Measurements from ENCODE around the gene USF3.
"Not testable (repeated sequence)": the region's sequence is repeated elsewhere in the genome, so short reads cannot be mapped to it uniquely, and the experiment has no call there.

USF3 gene

GRCh38 chr3:113654851-113655250 is 41.6 kb downstream of the USF3 start:
- DNase-seq (ENCODE audit: low read depth) = no peak

- DNase-seq (ENCODE audit: low read depth) = no peak
Observed at GRCh38 chr3:113654310-113654709, 42.1 kb downstream of the USF3 start.

GRCh38 chr3:113649174-113649845 is 47.1 kb downstream of the USF3 start:
- no peak for DNase-seq (ENCODE audit: low read depth)

- DNase-seq (ENCODE audit: low read depth) = no peak
Observed at GRCh38 chr3:113648524-113648923, 47.9 kb downstream of the USF3 start.

GRCh38 chr3:113643583-113643982 is 52.9 kb downstream of the USF3 start:
- DNase-seq (ENCODE audit: low read depth) = no peak

GRCh38 chr3:113638910-113639309 is 57.5 kb downstream of the USF3 start:
- no peak for DNase-seq (ENCODE audit: low read depth)

- DNase-seq (ENCODE audit: low read depth) = no peak
Observed at GRCh38 chr3:113637756-113638155, 58.7 kb downstream of the USF3 start.

GRCh38 chr3:113636034-113636433 is 60.4 kb downstream of the USF3 start:
- DNase-seq (ENCODE audit: low read depth) = not testable (repeated sequence)

GRCh38 chr3:113634782-113635474 is 61.5 kb downstream of the USF3 start:
- no peak for DNase-seq (ENCODE audit: low read depth)

GRCh38 chr3:113631573-113631972 is 64.9 kb downstream of the USF3 start:
- DNase-seq (ENCODE audit: low read depth) = no peak

GRCh38 chr3:113630956-113631542 is 65.4 kb downstream of the USF3 start:
- no peak for DNase-seq (ENCODE audit: low read depth)

GRCh38 chr3:113629584-113630421 is 66.6 kb downstream of the USF3 start:
- no peak for DNase-seq (ENCODE audit: low read depth)

- DNase-seq (ENCODE audit: low read depth) = no peak
Observed at GRCh38 chr3:113628788-113629187, 67.7 kb downstream of the USF3 start.

- no peak for DNase-seq (ENCODE audit: low read depth)
Observed at GRCh38 chr3:113628316-113628715, 68.1 kb downstream of the USF3 start.

- no peak for DNase-seq (ENCODE audit: low read depth)
Observed at GRCh38 chr3:113626503-113627371, 69.7 kb downstream of the USF3 start.

- no peak for DNase-seq (ENCODE audit: low read depth)
Observed at GRCh38 chr3:113625834-113626233, 70.6 kb downstream of the USF3 start.

- DNase-seq (ENCODE audit: low read depth) = no peak
Observed at GRCh38 chr3:113623811-113624210, 72.6 kb downstream of the USF3 start.

GRCh38 chr3:113623324-113623723 is 73.1 kb downstream of the USF3 start:
- DNase-seq (ENCODE audit: low read depth) = no peak

- DNase-seq (ENCODE audit: low read depth) = no peak
Observed at GRCh38 chr3:113620091-113620490, 76.4 kb downstream of the USF3 start.

- no peak for DNase-seq (ENCODE audit: low read depth)
Observed at GRCh38 chr3:113617726-113618125, 78.7 kb downstream of the USF3 start.

- DNase-seq (ENCODE audit: low read depth) = no peak
Observed at GRCh38 chr3:113615976-113616375, 80.5 kb downstream of the USF3 start.

GRCh38 chr3:113614402-113614801 is 82.0 kb downstream of the USF3 start:
- no peak for DNase-seq (ENCODE audit: low read depth)
